Left lung (tissue), 10 donors: ENCODE results near the gene XRN2. TPM values are rescaled to one million over a fixed set of nuclear protein-coding genes. Genes with fewer than 3 reads are reported as not detected.
"Not testable (repeated sequence)": the region's sequence is repeated elsewhere in the genome, so short reads cannot be mapped to it uniquely, and the experiment has no call there.

Experiments used
- ATAC-seq: fragments of 200-7000 bp; cut with Tn5 transposase; one replicate; pipeline ENCODE4 v1.9.1; 2020; ENCODE audit warnings: moderate library complexity
- DNase-seq, 4 donors: peaks; one replicate each; pipeline ENCODE4 v3.0.0-alpha.2; 2013 to 2020
- H3K27ac ChIP-seq, 2 donors: fragments of 200-600 bp; sonication (generic) in 1 of 2; one replicate each; pipeline versions ENCODE4 v1.5.0 to v1.8.0; 2020 to 2021
- H3K27me3 ChIP-seq, 2 donors: fragments of 200-600 bp; sonication (generic) in 1 of 2; one replicate each; pipeline versions ENCODE4 v1.5.0 to v1.8.0; 2020 to 2021
- H3K36me3 ChIP-seq, 2 donors: fragments of 200-600 bp; sonication (generic) in 1 of 2; one replicate each; pipeline versions ENCODE4 v1.5.0 to v1.8.0; 2020 to 2021
- H3K4me1 ChIP-seq, 2 donors: fragments of 200-600 bp; one replicate each; pipeline ENCODE4 v1.8.0; 2021
- H3K4me3 ChIP-seq, 2 donors: fragments of 200-600 bp; sonication (generic) in 1 of 2; one replicate each; pipeline versions ENCODE4 v1.5.0 to v1.8.0; 2020 to 2021; ENCODE audit warnings: mild to moderate bottlenecking in 1 of 2
- H3K9me3 ChIP-seq, 2 donors: fragments of 200-600 bp; sonication (generic) in 1 of 2; one replicate each; pipeline versions ENCODE4 v1.5.0 to v1.8.0; 2020 to 2021
- intact Hi-C, 2 donors: fragments of 100-400 bp; cut with DNase I; formaldehyde crosslinking; loops; one replicate each; pipeline versions ENCODE4 v1.11.2 to v1.14.2; 2022
- polyA plus RNA-seq, 6 donors: library from polyadenylated mRNA; unstranded; fragments of 120-200 nt; gene quantifications; one replicate each; pipeline ENCODE4 v1.2.1, GENCODE V29; 2013; ENCODE audit not compliant: insufficient read length in 6 of 6
- total RNA-seq, 2 donors: library from RNA; stranded (reverse); fragmentation: NEBNext Ultra II Directional; extraction: Animal tissue kit (Norgen Biotek cat#: 25700); gene quantifications; one replicate each; pipeline ENCODE4 v1.2.1, GENCODE V29; 2021
- TF ChIP-seq, protein P1 (sequence below), 2 donors: fragments of 200-600 bp; sonication (generic) in 1 of 2; IDR thresholded peaks; one replicate each; pipeline versions ENCODE4 v1.5.0 to v1.8.0; 2021; ENCODE audit warnings: antibody characterized with exemption in 2 of 2
- donor health status: DM: no; HTN: yes; CAD: no.
- donor health status: DM: no; HTN: no; CAD: no.

XRN2 gene
- total and polyA plus RNA-seq, 8 donors, result 45.9 to 90.2 (median 77.8) TPM

DNA sequence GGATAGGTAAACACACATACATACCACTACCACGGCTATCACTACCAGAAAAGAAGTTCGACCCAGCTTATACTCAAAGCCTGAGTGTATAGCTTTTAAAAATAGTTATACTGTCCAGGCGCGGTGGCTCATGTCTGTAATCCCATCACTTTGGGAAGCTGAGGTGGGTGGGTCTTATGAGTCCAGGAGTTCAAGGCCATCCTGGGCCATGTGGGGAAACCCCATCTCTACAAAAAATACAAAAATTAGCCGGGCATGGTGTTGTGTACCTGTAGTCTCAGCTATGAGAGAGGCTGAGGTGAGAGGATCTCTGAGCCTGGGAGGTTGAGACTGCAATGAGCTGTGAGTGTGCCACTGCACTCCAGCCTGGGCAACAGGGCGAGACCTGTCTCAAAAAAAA, 61.3 kb downstream of the XRN2 start:
- no peak overlapping the region for H3K27ac ChIP-seq
- DNase-seq (no peak), ATAC-seq (no peak)
- TF ChIP-seq, protein P1, sequence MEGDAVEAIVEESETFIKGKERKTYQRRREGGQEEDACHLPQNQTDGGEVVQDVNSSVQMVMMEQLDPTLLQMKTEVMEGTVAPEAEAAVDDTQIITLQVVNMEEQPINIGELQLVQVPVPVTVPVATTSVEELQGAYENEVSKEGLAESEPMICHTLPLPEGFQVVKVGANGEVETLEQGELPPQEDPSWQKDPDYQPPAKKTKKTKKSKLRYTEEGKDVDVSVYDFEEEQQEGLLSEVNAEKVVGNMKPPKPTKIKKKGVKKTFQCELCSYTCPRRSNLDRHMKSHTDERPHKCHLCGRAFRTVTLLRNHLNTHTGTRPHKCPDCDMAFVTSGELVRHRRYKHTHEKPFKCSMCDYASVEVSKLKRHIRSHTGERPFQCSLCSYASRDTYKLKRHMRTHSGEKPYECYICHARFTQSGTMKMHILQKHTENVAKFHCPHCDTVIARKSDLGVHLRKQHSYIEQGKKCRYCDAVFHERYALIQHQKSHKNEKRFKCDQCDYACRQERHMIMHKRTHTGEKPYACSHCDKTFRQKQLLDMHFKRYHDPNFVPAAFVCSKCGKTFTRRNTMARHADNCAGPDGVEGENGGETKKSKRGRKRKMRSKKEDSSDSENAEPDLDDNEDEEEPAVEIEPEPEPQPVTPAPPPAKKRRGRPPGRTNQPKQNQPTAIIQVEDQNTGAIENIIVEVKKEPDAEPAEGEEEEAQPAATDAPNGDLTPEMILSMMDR (IDR thresholded peaks at IDR 0.05), result no peak
- no peaks in the 10 kb centered on the region for H3K27me3 ChIP-seq
- intact Hi-C loops, result no loop called here
- H3K36me3 ChIP-seq, result peaks cover 0 to 77% of the 10 kb centered on the region in 2 donors
- H3K4me1 ChIP-seq, result peaks cover 6 to 25% of the 10 kb centered on the region in 2 donors
- no peaks in the 10 kb centered on the region for H3K9me3 ChIP-seq
- H3K4me3 ChIP-seq, result no peak overlapping the region

DNA sequence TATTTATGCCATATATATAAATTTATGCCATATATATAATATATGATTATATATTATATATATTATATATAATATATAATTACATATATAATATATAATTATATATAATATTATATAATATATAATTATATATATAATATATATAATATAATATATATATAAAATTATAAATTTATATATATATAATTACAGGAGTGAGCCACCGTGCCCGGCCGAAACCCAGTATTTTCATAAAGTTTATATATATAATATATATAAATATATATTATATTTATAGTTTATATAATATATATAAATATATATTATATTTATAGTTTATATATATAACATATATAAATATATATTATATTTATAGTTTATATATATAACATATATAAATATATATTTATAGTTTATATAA, 62.6 kb downstream of the XRN2 start:
- ATAC-seq (no peak), DNase-seq (no peak)
- Histone ChIP-seq H3K27ac (no peak overlapping the region), H3K4me3 (no peak overlapping the region), H3K27me3 (no peaks in the 10 kb centered on the region), H3K4me1 (peaks cover 0 to 12% of the 10 kb centered on the region in 2 donors), H3K9me3 (no peaks in the 10 kb centered on the region), H3K36me3 (peaks cover 0 to 81% of the 10 kb centered on the region in 2 donors)
- TF ChIP-seq, protein P1 (IDR thresholded peaks at IDR 0.05), result no peak
- intact Hi-C loops, result no loop called here

DNA sequence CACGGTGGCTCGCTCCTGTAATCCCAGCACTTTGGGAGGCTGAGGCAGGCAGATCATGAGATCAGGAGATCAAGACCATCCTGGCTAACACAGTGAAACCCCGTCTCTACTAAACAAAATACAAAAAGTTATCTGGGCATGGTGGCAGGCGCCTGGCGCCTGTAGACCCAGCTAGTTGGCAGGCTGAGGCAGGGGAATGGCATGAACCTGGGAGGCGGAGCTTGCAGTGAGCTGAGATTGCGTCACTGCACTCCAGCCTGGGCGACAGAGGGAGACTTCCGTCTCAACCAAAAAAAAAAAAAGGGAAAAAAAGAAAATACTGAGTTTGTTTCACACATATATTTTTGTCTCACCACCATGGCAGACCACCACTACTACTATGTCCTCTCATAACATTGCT, 63.1 kb downstream of the XRN2 start:
- H3K27ac ChIP-seq, H3K27me3 ChIP-seq, intact Hi-C loops, H3K9me3 ChIP-seq, ATAC-seq, DNase-seq, H3K4me3 ChIP-seq, H3K4me1 ChIP-seq: not testable (repeated sequence)
- H3K36me3 ChIP-seq, result peaks cover 0 to 86% of the 10 kb centered on the region in 2 donors

DNA sequence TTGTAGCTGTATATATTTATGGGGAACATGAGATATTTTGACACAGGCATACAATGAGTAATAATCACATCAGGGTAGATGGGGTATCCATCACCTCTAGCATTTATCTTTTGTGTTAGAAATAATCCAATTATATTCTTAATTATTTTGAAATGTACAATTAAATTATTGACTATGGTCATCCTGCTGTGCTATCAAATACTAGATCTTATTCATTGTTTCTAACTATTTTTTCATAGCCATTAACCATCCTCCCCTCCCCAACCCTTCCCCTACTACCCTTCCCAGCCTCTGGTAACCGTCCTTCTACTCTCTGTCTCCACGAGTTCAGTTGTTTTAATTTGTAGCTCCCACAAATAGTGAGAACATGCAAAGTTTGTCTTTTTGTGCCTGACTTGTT, 65.7 kb downstream of the XRN2 start:
- intact Hi-C loops, result no loop called here
- no peaks in the 10 kb centered on the region for H3K9me3 ChIP-seq
- H3K4me3 ChIP-seq, result no peak overlapping the region
- TF ChIP-seq, protein P1 (IDR thresholded peaks at IDR 0.05), result no peak
- H3K4me1 ChIP-seq, result no peaks in the 10 kb centered on the region
- no peaks in the 10 kb centered on the region for H3K27me3 ChIP-seq
- no peak overlapping the region for H3K27ac ChIP-seq
- no peak for ATAC-seq
- H3K36me3 ChIP-seq, result peaks cover 0 to 77% of the 10 kb centered on the region in 2 donors
- DNase-seq, result no peak

DNA sequence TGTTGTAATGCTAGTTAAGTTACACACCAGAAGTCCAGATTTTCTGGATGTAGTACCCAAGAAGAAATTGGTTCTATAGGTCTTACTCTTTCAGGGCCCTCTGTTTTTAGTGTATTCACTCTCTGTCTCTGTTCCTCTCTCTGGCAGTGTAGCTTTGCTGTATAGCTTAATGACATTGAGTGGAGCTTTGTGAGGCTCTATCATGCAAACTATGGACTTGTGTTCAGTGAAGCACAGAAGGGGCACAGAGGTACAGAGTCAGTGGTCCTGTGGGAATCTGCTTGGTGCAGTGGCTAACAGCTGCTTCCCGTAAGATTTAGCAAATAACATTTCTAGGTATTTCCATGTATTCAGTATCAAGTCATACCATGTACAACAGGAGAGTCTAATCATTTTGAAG, 68.1 kb downstream of the XRN2 start:
- Histone ChIP-seq H3K9me3 (no peaks in the 10 kb centered on the region), H3K36me3 (peaks cover 0 to 67% of the 10 kb centered on the region in 2 donors), H3K27ac (no peak overlapping the region), H3K27me3 (no peaks in the 10 kb centered on the region), H3K4me3 (no peak overlapping the region), H3K4me1 (no peaks in the 10 kb centered on the region)
- intact Hi-C loops, result no loop called here
- no peak for ATAC-seq
- DNase-seq, result no peak
- TF ChIP-seq, protein P1 (IDR thresholded peaks at IDR 0.05), result no peak

DNA sequence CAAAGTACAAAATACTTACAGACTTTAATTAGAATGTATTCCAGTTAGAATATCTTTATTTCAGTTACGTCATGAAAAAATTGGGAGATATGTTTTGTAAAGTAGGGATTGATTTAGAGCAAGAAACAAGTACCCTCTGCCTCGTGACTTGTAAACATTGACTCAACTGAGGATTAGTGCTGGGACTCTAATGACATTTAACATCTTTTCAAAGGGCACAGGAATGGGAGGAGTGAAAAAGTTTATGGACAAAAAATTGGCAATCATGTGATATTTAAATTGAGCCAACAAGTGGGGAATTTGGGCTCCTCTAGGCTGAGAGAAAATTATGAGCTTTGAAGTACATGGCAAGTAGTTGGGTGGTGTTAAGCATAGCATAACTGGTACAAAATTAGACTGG, 68.9 kb downstream of the XRN2 start:
- ATAC-seq (no peak), DNase-seq (no peak)
- no peaks in the 10 kb centered on the region for H3K27me3 ChIP-seq
- peaks cover 0 to 61% of the 10 kb centered on the region in 2 donors for H3K36me3 ChIP-seq
- no peak overlapping the region for H3K4me3 ChIP-seq
- TF ChIP-seq, protein P1 (IDR thresholded peaks at IDR 0.05), result no peak
- H3K27ac ChIP-seq, result no peak overlapping the region
- H3K4me1 ChIP-seq, result no peaks in the 10 kb centered on the region
- H3K9me3 ChIP-seq, result no peaks in the 10 kb centered on the region
- intact Hi-C loops, result no loop called here
